ENCODE measurements around the gene FGF13.

Gene FGF13

DNA sequence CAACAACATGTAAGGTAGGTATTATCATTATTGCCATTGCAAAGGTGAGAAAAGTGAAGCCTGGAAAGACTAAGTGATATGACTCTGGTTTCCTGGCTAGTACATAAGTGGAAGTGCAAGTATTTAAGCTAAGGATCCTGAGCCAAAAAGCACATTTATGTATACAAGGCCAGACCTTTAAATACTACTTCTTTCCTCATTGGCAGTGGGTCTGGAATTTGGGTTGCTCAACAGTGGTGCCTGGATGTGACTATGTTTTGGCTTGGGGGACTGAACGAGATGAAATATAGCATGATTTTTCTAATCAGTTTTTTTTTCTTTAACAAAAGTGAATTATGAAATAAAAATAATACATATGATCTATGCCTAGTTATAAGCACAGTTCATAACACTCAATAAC is 7.4 kb upstream of the FGF13 start:
- no peaks in the 10 kb centered on the region for H3K27me3 ChIP-seq (ENCODE audit: control insufficient read depth, insufficient read depth, low read length, poor library complexity, severe bottlenecking)
- no peak overlapping the region for H3K4me3 ChIP-seq (ENCODE audit: insufficient read depth, low read depth, low read length)
- no peaks in the 10 kb centered on the region for H3K9me3 ChIP-seq (ENCODE audit: control insufficient read depth, low read length)
- H3K36me3 ChIP-seq (ENCODE audit: control insufficient read depth, insufficient read depth, low read length) = no peaks in the 10 kb centered on the region
- H3K27ac ChIP-seq (ENCODE audit: insufficient read depth, low read depth, low read length, poor library complexity, severe bottlenecking) = no peak overlapping the region
- no CpG with 5 or more reads among the region's 1 CpG for WGBS, 2 experiments
- H3K4me1 ChIP-seq (ENCODE audit: control insufficient read depth, insufficient read depth, low read length) = no peaks in the 10 kb centered on the region

- 0% methylated on average over 45 to 47 of the region's 51 CpGs for WGBS, 2 experiments
- no peaks in the 10 kb centered on the region for H3K27me3 ChIP-seq (ENCODE audit: control insufficient read depth, insufficient read depth, low read length, poor library complexity, severe bottlenecking)
- H3K4me3 ChIP-seq (ENCODE audit: insufficient read depth, low read depth, low read length) = peak overlapping the region; percentile 57
- H3K4me1 ChIP-seq (ENCODE audit: control insufficient read depth, insufficient read depth, low read length) = peaks cover 6% of the 10 kb centered on the region
- H3K36me3 ChIP-seq (ENCODE audit: control insufficient read depth, insufficient read depth, low read length) = no peaks in the 10 kb centered on the region
- H3K27ac ChIP-seq (ENCODE audit: insufficient read depth, low read depth, low read length, poor library complexity, severe bottlenecking) = no peak overlapping the region
- H3K9me3 ChIP-seq (ENCODE audit: control insufficient read depth, low read length) = no peaks in the 10 kb centered on the region
Observed at GRCh38 chrX:138710866-138711341, 613 bp downstream of the FGF13 start.

DNA sequence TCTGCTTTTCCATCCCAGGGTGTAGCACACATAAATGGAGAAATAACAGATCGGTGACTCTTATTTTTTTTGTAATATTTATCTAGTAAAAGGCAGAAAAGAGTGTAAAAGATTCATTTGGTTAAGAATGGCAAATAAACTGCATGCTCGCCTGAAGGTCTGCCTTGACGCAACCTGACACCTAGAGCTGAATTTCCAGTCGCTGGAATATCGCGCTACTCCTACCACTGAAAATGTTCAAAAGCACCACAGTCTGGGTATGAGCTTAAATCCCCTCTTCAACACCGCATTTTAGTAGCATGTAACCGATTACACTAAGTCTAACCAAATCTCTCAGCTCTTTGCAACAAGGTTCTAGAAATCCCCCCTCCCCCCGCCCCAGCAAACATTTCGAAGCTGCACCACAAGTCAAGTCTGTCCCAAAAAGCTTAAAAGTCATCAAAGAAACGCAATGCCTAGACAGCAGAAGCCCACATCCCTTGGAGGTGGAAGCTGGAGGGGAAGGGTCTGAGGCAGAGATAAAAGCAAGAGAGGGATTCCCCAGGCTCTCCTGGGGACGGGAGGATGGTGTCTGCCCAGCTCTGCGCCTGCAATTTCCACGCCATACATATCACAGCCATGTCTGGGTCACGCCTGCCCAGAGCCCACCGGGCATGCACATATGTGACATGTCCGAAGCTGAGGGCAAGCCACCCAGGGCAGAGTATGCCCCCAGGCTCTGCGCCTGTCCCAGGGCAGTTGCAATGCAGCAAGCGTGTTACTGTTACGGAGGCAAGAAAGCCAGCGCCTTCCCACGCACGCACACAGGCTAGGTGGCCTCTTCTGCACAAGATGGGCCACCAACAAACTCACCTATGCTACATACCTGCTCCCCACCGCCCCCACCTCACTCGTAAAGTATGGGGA is 1.4 kb downstream of the FGF13 start:
- H3K36me3 ChIP-seq (ENCODE audit: control insufficient read depth, insufficient read depth, low read length) = no peaks in the 10 kb centered on the region
- no peaks in the 10 kb centered on the region for H3K27me3 ChIP-seq (ENCODE audit: control insufficient read depth, insufficient read depth, low read length, poor library complexity, severe bottlenecking)
- H3K4me1 ChIP-seq (ENCODE audit: control insufficient read depth, insufficient read depth, low read length) = peaks cover 6% of the 10 kb centered on the region
- H3K27ac ChIP-seq (ENCODE audit: insufficient read depth, low read depth, low read length, poor library complexity, severe bottlenecking) = no peak overlapping the region
- H3K9me3 ChIP-seq (ENCODE audit: control insufficient read depth, low read length) = no peaks in the 10 kb centered on the region
- 0 to 1% methylated on average over 21 to 23 of the region's 25 CpGs for WGBS, 2 experiments
- peak overlapping the region; percentile 57 for H3K4me3 ChIP-seq (ENCODE audit: insufficient read depth, low read depth, low read length)

DNA sequence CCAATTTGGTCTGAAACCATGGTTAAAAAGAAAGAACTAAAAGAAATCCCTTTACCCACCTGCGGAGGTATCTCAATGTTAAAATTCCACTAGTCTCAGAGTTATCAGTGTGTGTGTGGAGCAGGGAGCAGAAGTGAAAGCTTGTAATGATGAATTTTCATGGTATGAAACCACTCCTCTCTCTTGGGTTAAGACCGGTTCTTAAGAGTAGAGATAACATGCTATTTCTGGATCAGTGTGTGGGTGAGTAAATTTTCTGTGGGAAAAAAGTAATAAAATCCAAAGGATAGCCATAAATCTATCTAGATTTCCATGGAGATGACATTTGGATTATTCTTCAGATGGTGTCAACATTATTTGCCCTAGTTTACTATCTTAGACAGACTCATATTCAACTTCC is 3.2 kb downstream of the FGF13 start:
- H3K4me1 ChIP-seq (ENCODE audit: control insufficient read depth, insufficient read depth, low read length) = peaks cover 6% of the 10 kb centered on the region
- 93% methylated on average over 2 of the region's 2 CpGs; no CpG with 5 or more reads in 1 of the 2 experiments for whole genome bisulfite sequencing, 2 experiments
- no peak overlapping the region for H3K4me3 ChIP-seq (ENCODE audit: insufficient read depth, low read depth, low read length)
- H3K9me3 ChIP-seq (ENCODE audit: control insufficient read depth, low read length) = no peaks in the 10 kb centered on the region
- no peaks in the 10 kb centered on the region for H3K27me3 ChIP-seq (ENCODE audit: control insufficient read depth, insufficient read depth, low read length, poor library complexity, severe bottlenecking)
- H3K36me3 ChIP-seq (ENCODE audit: control insufficient read depth, insufficient read depth, low read length) = no peaks in the 10 kb centered on the region
- H3K27ac ChIP-seq (ENCODE audit: insufficient read depth, low read depth, low read length, poor library complexity, severe bottlenecking) = no peak overlapping the region

- no peaks in the 10 kb centered on the region for H3K4me1 ChIP-seq (ENCODE audit: control insufficient read depth, insufficient read depth, low read length)
- 95 to 98% methylated on average over 4 of the region's 4 CpGs for WGBS, 2 experiments
- H3K27ac ChIP-seq (ENCODE audit: insufficient read depth, low read depth, low read length, poor library complexity, severe bottlenecking) = no peak overlapping the region
- no peaks in the 10 kb centered on the region for H3K36me3 ChIP-seq (ENCODE audit: control insufficient read depth, insufficient read depth, low read length)
- no peak overlapping the region for H3K4me3 ChIP-seq (ENCODE audit: insufficient read depth, low read depth, low read length)
- H3K27me3 ChIP-seq (ENCODE audit: control insufficient read depth, insufficient read depth, low read length, poor library complexity, severe bottlenecking) = no peaks in the 10 kb centered on the region
- no peaks in the 10 kb centered on the region for H3K9me3 ChIP-seq (ENCODE audit: control insufficient read depth, low read length)
Observed at GRCh38 chrX:138704596-138704995, 6.9 kb downstream of the FGF13 start.

DNA sequence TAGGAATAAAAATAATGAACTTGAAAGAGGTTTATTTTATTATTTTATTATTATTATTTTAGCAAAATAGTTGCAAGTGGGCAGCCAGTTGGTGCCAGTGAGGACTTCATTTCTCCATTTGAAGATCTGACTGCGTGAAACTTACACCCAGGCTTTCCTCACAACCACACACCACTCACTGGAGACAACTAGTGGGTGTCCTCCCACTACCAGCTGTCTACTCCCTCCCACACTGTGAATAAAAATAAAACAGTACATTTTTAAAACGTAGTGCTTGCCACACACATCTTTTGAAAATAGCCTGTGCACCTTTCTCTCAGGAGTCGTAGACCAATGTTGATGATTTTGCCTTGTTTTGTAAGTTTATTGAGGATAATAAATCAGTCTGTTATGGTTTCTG is 7.4 kb downstream of the FGF13 start:
- Histone ChIP-seq H3K27me3 (ENCODE audit: control insufficient read depth, insufficient read depth, low read length, poor library complexity, severe bottlenecking) (no peaks in the 10 kb centered on the region), H3K27ac (ENCODE audit: insufficient read depth, low read depth, low read length, poor library complexity, severe bottlenecking) (no peak overlapping the region), H3K4me3 (ENCODE audit: insufficient read depth, low read depth, low read length) (no peak overlapping the region), H3K36me3 (ENCODE audit: control insufficient read depth, insufficient read depth, low read length) (no peaks in the 10 kb centered on the region), H3K4me1 (ENCODE audit: control insufficient read depth, insufficient read depth, low read length) (no peaks in the 10 kb centered on the region), H3K9me3 (ENCODE audit: control insufficient read depth, low read length) (no peaks in the 10 kb centered on the region)
- whole genome bisulfite sequencing, 2 experiments = 88 to 100% methylated on average over 2 to 3 of the region's 3 CpGs

DNA sequence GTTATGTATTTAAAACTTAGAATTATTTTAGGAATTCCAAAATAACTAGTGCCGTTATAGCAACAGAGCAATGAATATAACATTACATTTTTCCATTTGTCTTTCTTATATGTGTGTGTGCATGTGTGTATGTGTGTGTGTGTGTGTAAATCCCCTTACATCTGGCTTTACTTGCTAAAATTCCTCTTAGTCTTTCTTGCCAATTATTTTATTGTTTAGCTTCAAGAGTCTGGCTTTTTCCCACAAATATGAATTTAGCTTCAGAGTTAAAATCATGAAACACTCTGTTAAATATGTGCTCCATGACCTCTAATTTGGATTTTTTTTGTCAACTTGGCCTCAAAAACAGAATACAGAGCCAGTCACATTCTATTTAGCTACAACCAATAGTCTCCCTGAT is 18.9 kb downstream of the FGF13 start:
- WGBS, 2 experiments = no CpG with 5 or more reads among the region's 1 CpG
- Histone ChIP-seq H3K27ac (ENCODE audit: insufficient read depth, low read depth, low read length, poor library complexity, severe bottlenecking) (no peak overlapping the region), H3K4me1 (ENCODE audit: control insufficient read depth, insufficient read depth, low read length) (no peaks in the 10 kb centered on the region), H3K9me3 (ENCODE audit: control insufficient read depth, low read length) (no peaks in the 10 kb centered on the region), H3K27me3 (ENCODE audit: control insufficient read depth, insufficient read depth, low read length, poor library complexity, severe bottlenecking) (no peaks in the 10 kb centered on the region), H3K36me3 (ENCODE audit: control insufficient read depth, insufficient read depth, low read length) (no peaks in the 10 kb centered on the region), H3K4me3 (ENCODE audit: insufficient read depth, low read depth, low read length) (no peak overlapping the region)

DNA sequence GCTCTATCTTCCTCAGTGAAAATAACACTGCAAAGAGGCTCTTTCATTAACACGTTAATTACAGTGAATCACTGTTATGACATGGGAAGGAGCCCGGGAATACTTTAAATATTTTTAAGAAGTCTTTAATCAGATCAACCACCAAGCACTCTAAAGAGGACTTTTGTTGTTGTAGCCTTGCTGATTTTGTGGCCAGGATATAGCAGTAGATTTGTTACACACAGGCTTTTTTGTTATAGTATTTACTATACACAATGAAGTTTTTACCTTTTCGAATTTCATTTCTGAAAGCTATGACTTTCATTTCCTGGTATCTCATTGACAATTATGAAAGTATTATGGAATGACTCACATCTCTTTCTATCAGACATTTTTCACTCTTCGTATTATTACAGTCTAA is 20.3 kb downstream of the FGF13 start:
- 80% methylated on average over 1 of the region's 4 CpGs; no CpG with 5 or more reads in 1 of the 2 experiments for WGBS, 2 experiments

GRCh38 chrX:138690591-138690990 is 20.9 kb downstream of the FGF13 start:
- Histone ChIP-seq H3K4me1 (ENCODE audit: control insufficient read depth, insufficient read depth, low read length) (no peaks in the 10 kb centered on the region), H3K9me3 (ENCODE audit: control insufficient read depth, low read length) (no peaks in the 10 kb centered on the region), H3K4me3 (ENCODE audit: insufficient read depth, low read depth, low read length) (no peak overlapping the region), H3K36me3 (ENCODE audit: control insufficient read depth, insufficient read depth, low read length) (no peaks in the 10 kb centered on the region), H3K27me3 (ENCODE audit: control insufficient read depth, insufficient read depth, low read length, poor library complexity, severe bottlenecking) (no peaks in the 10 kb centered on the region), H3K27ac (ENCODE audit: insufficient read depth, low read depth, low read length, poor library complexity, severe bottlenecking) (no peak overlapping the region)

More for the DNA sequence above, 20.3 kb downstream of the FGF13 start:
- Histone ChIP-seq H3K27me3 (ENCODE audit: control insufficient read depth, insufficient read depth, low read length, poor library complexity, severe bottlenecking) (no peaks in the 10 kb centered on the region), H3K27ac (ENCODE audit: insufficient read depth, low read depth, low read length, poor library complexity, severe bottlenecking) (no peak overlapping the region), H3K36me3 (ENCODE audit: control insufficient read depth, insufficient read depth, low read length) (no peaks in the 10 kb centered on the region), H3K4me1 (ENCODE audit: control insufficient read depth, insufficient read depth, low read length) (no peaks in the 10 kb centered on the region), H3K4me3 (ENCODE audit: insufficient read depth, low read depth, low read length) (no peak overlapping the region), H3K9me3 (ENCODE audit: control insufficient read depth, low read length) (no peaks in the 10 kb centered on the region)

DNA sequence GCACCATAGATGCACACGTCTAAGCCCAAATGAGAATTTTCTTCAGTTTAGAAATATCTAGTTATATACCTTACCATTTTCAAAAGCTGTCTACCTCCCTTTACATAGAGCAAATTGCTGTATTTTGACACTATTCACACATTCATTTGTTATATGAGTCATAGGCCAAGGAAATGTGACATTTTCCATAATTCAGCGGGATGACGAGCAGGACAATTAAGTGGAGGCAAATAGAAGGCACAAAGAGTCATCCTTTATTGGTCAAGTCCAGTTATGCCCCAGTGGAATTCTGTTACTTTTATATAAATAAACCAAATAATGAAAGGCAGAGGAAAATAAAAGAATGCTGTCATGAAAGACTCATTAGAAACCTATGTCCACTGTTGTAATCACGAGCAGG is 27.9 kb downstream of the FGF13 start:
- Histone ChIP-seq H3K27ac (ENCODE audit: insufficient read depth, low read depth, low read length, poor library complexity, severe bottlenecking) (no peak overlapping the region), H3K9me3 (ENCODE audit: control insufficient read depth, low read length) (no peaks in the 10 kb centered on the region), H3K36me3 (ENCODE audit: control insufficient read depth, insufficient read depth, low read length) (no peaks in the 10 kb centered on the region), H3K27me3 (ENCODE audit: control insufficient read depth, insufficient read depth, low read length, poor library complexity, severe bottlenecking) (no peaks in the 10 kb centered on the region), H3K4me1 (ENCODE audit: control insufficient read depth, insufficient read depth, low read length) (no peaks in the 10 kb centered on the region), H3K4me3 (ENCODE audit: insufficient read depth, low read depth, low read length) (no peak overlapping the region)
- WGBS, 2 experiments = 91% methylated on average over 2 to 3 of the region's 4 CpGs

Measured in ectodermal cell (in vitro differentiated cells).